ENCODE data around the gene TMPRSS13.
"Not testable (repeated sequence)": the region's sequence is repeated elsewhere in the genome, so short reads cannot be mapped to it uniquely, and the experiment has no call there.

The TMPRSS13 gene

GRCh38 chr11:117950301-117950700, 21.1 kb upstream of the TMPRSS13 start:
- DNase-seq: peak; percentile 70 to 79

- DNase-seq: no peak
Measured at GRCh38 chr11:117949062-117949461, 19.9 kb upstream of the TMPRSS13 start.

- not testable (repeated sequence) for DNase-seq
Measured at GRCh38 chr11:117948466-117948865, 19.3 kb upstream of the TMPRSS13 start.

- not testable (repeated sequence) for DNase-seq
Measured at GRCh38 chr11:117947751-117948150, 18.5 kb upstream of the TMPRSS13 start.

GRCh38 chr11:117946842-117947526, 17.8 kb upstream of the TMPRSS13 start:
- peak; percentile 81 to 84 for DNase-seq

- DNase-seq: no peak
Measured at GRCh38 chr11:117946156-117946841, 17.1 kb upstream of the TMPRSS13 start.

- DNase-seq: no peak
Measured at GRCh38 chr11:117945047-117945810, 16.0 kb upstream of the TMPRSS13 start.

GRCh38 chr11:117944554-117944953, 15.4 kb upstream of the TMPRSS13 start:
- no peak for DNase-seq

GRCh38 chr11:117941976-117942654, 12.9 kb upstream of the TMPRSS13 start:
- no peak for DNase-seq

- no peak for DNase-seq
Measured at GRCh38 chr11:117941163-117941707, 12.0 kb upstream of the TMPRSS13 start.

- no peak for DNase-seq
Measured at GRCh38 chr11:117940736-117941135, 11.5 kb upstream of the TMPRSS13 start.

GRCh38 chr11:117936973-117937372, 7.8 kb upstream of the TMPRSS13 start:
- no peak for DNase-seq

GRCh38 chr11:117934526-117935307, 5.5 kb upstream of the TMPRSS13 start:
- peak; percentile 22 to 34 for DNase-seq

- DNase-seq: no peak
Measured at GRCh38 chr11:117933930-117934329, 4.7 kb upstream of the TMPRSS13 start.

- no peak for DNase-seq
Measured at GRCh38 chr11:117933475-117933874, 4.3 kb upstream of the TMPRSS13 start.

GRCh38 chr11:117932947-117933346, 3.7 kb upstream of the TMPRSS13 start:
- DNase-seq: no peak

GRCh38 chr11:117932426-117932825, 3.2 kb upstream of the TMPRSS13 start:
- DNase-seq: no peak

GRCh38 chr11:117931971-117932370, 2.8 kb upstream of the TMPRSS13 start:
- no peak for DNase-seq

- no peak for DNase-seq
Measured at GRCh38 chr11:117931331-117931950, 2.2 kb upstream of the TMPRSS13 start.

GRCh38 chr11:117930668-117931330, 1.6 kb upstream of the TMPRSS13 start:
- peak in 1 of 2 donors; percentile 15 for DNase-seq

Data from CD4-positive, alpha-beta T cell treated with Interleukin-4 for 1 hour (primary cell).